NCI-H2029 (cell line): Measurements from ENCODE around the gene ABI3.
"Not testable (repeated sequence)": the region's sequence is repeated elsewhere in the genome, so short reads cannot be mapped to it uniquely, and the experiment has no call there.

ENCODE experiments used
- DNase-seq: peaks from one replicate; lab custom pipeline; 2025; lab: John Stamatoyannopoulos, UW

ABI3 gene, protein sequence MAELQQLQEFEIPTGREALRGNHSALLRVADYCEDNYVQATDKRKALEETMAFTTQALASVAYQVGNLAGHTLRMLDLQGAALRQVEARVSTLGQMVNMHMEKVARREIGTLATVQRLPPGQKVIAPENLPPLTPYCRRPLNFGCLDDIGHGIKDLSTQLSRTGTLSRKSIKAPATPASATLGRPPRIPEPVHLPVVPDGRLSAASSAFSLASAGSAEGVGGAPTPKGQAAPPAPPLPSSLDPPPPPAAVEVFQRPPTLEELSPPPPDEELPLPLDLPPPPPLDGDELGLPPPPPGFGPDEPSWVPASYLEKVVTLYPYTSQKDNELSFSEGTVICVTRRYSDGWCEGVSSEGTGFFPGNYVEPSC

DNA sequence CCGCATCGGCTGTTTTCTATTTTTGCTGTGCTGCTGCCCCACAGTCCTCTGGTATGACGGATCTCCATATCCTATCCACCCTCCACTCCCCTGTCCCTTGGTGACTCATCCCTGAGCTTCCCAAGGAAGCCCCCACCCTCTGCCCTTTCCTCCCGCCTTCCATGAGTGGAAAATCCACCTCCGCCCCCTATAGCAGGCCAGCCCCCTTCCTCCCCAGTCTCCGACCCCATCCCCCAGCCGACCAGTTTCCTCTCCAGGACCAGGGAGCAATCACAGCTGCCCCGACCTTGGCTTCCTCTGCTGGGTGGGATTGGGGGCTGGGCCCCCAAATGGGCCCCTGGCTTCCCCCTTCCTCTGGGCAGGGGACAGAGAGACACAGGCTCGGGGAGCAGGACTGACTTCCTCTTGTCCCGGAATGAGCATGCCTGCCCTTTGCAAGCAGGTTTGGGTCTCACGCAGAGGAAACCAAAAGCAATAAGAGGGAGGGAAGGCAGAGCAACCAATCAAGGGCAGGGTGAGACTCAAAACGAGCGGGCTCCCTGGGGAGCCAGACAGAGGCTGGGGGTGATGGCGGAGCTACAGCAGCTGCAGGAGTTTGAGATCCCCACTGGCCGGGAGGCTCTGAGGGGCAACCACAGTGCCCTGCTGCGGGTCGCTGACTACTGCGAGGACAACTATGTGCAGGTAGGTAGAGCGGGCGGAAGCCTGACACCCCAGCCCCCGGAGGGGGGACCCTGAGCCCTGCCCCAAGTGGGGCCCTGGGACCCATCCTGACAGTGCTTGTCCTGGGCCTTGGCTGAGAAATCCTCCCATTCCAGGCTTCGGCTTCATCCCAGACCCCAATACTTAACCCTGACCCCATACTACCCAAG is at the start of gene ABI3, which contains the start of gene GNGT2:
Gene ABI3 (plus strand): TSS at position 550 of the 872 bp plus-strand sequence. CDS start 18 bp downstream, at position 568.
Gene GNGT2 (minus strand): TSS at position 417 of the 872 bp plus-strand sequence. CDS start 3,152 bp downstream, outside the sequence.
- no peak for DNase-seq

DNA sequence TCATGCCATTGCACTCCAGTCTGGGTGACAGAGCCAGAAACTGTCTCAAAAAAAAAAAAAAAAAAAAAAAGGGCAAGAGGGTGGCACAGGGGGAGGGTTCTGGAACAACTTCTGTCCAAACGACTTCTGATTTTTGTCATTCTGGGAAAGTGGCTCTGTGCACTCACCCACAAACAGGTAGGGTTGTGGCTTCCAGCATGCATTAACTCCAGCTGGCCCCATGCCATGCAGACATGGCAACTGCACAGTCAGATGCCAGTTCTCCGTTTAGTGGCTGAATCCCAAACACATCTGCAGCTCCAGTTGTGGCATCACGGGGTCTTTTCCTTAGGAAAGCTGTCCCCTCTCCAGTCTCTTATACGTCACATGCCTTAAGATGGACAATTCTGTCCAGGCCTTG is 47.6 kb upstream of the ABI3 start:
- DNase-seq = no peak

DNA sequence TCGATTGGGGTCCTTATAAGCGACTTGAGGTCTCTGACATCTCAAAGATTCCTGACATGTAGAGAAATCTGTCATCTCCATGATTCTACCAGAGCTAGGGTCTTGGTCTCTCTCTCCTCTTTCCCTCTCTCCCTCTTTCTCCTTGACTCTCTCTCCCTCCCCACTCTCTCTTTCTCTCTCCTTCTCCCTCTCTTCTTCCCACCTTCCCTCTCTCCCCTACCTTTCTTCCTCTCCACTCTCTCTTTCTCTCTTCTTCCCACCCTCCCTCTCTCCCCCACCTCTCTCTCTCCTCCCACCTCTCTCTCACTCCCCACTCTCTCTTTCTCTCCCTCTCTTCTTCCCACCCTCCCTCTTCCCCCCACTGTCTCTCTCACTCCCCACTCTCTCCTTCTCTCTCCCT is 45.4 kb upstream of the ABI3 start:
- no peak for DNase-seq

DNA sequence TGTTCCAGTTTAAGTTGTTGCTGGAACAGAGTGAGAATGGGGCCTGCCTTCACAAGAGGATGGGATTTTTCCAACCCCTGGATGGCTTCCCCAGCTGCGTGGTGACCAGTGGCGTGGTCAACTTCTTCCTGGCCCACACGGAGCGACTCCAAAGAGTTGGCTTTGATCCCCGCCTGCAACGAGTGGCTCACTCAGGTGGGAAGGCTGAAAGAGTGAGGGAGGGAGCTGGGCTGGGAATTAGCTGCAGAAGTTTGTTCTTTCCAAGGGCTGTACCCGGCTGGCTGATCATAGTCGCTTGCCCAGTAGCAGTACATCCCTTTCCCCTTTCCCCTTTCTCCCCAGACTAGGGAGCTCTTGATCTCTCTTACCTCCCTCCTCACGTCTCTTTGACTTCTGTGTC is 41.8 kb upstream of the ABI3 start:
- no peak for DNase-seq

DNA sequence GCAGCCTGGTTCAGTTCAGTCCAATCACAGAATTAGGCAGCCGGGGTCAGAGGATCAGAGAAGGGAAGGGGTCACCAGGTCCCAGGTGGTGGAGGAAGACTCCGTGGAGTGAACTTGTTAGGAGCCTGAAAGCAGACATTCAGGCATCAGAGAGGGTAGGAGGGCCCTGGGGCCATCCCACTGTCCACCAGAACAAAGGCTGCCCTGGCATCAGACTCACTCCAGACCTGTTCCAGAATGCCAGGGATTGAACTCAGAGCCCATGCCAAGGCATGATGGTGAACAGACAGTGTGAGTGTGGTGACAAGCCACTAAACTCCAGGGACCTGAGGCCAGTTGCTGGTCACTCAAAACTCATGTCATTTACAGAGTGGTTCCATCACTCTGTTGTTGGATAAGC is 40.3 kb upstream of the ABI3 start:
- no peak for DNase-seq

DNA sequence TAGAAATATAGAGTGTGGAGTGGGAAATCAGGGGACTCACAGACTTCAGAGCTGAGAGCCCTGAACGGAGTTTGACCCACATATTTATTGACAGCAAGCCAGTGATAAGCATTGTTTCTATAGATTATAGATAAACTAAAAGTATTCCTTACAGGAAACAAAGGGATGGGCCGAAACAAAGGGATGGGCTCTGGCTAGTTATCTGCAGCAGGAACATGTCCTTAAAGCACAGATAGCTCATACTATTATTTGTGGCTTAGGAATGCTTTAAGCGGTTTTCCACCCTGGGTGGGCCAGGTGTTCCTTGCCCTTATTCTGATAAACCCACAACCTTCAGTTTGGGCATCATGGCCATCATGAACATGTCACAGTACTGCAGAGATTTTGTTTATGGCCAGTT is 39.8 kb upstream of the ABI3 start:
- not testable (repeated sequence) for DNase-seq

DNA sequence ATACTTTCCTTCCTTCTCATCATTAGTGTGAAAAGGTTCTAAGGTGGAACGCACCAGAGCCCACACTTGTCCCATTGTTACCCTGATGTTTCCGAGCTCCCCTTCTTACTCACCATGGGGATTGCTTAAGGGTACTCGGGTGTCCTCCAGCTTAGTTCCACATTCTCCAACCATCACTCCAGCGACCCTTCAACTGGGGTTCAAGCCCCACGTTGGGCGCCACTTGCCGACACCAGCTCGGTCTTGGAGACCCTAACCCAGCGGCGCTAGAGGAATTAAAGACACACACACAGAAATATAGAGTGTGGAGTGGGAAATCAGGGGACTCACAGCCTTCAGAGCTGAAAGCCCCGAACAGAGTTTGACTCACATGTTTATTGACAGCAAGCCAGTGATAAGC is 34.5 kb upstream of the ABI3 start:
- DNase-seq = not testable (repeated sequence)

DNA sequence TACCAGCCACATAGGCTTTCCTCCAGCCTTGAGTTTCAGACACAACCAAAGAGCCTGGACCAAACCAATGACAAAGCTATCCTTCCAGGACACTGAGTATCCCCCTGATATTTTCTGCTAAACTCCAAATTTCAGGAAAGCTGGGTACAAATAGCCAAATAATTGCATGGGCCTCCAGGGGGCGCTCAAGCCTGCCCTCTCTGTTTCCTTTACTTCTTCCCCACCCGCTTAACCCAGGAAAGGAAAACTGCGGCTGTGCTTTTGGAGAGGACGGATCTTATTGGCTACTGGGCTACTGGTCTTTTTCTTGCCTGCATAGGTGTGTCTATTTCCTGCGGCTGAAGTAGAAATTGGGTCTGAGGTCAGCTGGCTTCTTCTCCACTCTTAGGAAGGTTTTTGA is 30.2 kb upstream of the ABI3 start:
- no peak for DNase-seq

DNA sequence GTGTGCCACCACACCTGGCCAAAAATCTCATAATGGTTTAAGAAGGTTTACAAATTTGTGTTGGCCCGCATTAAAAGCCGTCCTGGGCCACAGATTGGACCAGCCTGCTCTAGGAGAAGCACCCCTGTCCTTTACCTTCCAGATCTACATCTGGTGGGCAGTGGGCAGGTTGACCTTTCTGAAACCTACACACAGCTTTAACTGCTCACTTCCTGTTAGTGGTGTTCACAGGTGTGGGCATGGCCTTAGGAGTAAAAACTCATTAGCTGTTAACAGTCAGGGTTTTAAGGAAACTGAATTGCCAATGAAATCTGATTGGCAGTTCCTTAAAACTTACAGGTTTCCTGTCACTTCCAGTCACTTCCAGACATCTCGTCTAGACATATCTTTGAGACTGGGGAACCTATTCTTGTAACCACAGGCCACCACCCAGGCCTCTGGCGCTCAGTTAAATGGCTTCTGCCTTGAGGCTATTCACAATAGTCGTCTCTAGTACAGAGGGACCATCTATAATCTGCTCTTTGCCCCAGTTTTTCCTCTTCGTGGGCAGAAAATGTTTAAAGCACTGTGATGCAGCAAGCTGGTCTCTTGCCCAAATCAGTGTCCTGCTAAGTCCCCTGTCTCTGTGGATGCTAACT is 29.4 kb upstream of the ABI3 start:
- no peak for DNase-seq

DNA sequence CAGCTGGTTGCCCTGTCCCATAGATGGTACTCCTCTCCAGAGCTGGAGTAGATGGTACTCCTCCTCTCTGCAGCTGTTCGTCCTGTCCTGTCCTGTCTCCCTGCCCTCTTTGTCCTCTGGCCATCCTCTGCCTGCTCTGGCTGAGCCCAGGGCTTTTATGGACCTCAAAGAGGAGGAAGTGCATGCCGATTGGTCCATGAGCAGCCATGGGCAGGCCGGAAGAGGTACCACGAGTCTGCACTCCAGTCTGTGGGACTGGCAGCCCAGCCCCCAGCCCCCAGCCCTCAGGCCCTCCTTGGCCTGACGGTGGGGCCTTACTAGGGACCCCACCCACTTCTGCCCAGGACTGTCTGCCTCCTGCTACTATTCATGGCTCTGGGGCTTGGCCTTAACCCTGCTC is 27.2 kb upstream of the ABI3 start:
- no peak for DNase-seq

DNA sequence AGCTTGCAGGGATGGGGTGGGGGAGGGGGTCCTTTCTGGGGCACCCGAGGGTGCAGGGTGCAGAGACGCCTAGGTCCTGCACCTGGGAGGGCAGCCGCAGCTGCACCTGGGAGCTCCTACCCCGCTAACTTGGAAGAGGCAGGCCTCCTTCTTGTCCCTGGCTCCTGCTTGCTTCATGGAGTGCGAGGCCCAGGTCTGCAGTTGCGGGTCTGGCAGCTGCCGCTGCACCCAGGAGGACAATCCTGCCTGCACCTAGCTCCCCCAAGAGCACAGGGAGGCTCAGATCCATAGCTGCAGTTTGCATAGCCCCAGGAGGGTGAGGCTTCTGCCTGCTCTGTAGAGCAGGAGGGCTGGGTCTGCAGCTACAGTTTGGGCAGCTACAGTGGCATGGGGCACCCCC is 26.7 kb upstream of the ABI3 start:
- no peak for DNase-seq

DNA sequence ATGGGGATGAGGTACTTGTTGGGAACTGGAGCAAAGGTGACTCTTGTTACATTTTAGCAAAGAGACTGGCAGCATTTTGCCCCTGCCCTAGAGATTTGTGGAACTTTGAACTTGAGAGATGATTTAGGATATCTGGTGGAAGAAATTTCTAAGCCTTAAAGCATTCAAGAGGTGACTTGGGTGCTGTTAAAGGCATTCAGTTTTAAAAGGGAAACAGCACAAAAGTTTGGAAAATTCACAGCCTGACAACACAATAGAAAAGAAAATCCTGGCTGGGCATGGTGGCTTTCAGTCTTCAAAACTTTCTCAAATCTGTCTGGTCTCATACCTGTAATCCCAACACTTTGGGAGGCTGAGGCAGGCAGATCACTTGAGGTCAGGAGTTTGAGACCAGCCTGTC is 26.0 kb upstream of the ABI3 start:
- not testable (repeated sequence) for DNase-seq

DNA sequence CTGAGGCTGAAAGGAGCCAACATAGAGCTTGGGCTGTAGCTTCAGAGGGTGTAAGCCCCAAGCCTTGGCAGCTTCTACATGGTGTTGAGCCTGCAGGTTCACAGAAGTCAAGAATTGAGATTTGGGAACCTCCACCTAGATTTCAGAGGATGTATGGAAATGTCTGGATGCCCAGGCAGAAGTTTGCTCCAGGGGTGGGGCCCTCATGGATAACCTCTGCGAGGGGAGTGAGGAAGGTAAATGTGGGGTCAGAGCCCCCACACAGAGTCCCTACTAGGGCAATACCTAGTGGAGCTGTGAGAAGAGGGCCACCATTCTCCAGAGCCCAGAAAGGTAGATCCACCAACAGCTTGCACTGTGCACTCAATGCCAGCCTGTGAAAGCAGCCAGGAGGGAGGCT is 25.1 kb upstream of the ABI3 start:
- not testable (repeated sequence) for DNase-seq

DNA sequence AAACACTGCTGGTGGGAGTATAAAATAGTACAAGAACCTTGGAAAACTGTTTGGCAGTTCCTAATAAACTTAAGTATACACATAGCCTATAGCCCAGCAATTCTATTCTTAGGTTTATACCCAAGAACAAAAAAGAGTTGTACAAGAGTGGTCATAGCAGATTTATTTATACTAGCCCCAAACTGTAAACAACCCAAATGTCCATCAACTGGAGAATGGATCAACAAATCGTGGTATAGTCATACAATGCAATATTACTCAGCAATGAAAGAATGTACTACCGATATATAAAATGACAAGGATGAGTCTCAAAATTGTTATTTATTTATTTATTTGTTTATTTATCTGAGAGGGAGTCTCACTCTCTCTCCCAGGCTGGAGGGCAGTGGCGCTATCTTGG is 23.2 kb upstream of the ABI3 start:
- no peak for DNase-seq

DNA sequence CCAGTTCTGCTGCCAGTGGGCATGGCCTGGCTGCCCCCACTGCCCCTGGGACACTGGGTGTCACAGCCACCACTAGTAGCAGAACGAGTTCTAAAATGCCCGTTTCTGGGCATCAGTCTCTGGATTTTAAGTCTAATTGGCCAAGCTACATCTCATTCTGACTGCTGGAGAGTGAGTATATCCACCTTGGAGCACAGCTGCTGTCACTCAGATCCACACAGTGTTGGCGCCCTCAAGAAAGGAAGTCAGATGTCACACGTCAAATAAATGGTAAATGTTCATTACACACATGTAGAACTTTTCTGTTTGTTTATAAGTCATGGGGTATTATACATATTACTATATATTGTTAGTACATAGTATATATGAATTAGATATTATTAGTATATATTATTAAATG is 19.6 kb upstream of the ABI3 start:
- DNase-seq = no peak

DNA sequence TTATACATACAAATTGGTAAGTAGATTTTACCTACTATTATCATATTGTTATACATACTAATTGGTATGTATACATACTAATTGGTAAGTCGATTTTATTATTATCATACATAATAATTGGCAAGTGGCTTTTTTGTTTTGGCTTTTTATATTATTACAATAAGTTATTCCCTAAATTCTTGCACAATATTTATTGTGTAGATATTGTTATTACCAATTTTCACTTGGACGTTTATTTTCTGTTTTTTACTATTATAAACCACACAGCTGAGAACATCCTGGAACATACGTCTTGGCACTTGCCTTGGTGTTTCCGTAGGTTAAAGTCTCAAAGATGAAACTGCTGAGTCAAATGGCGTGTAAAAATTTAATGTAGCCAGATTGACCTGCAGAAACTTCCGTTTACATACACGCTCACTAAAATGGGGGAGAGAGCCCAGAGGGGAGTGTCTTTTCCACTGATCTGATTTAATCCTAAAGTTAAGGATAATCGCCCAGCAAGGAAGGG is 19.0 kb upstream of the ABI3 start:
- no peak for DNase-seq

DNA sequence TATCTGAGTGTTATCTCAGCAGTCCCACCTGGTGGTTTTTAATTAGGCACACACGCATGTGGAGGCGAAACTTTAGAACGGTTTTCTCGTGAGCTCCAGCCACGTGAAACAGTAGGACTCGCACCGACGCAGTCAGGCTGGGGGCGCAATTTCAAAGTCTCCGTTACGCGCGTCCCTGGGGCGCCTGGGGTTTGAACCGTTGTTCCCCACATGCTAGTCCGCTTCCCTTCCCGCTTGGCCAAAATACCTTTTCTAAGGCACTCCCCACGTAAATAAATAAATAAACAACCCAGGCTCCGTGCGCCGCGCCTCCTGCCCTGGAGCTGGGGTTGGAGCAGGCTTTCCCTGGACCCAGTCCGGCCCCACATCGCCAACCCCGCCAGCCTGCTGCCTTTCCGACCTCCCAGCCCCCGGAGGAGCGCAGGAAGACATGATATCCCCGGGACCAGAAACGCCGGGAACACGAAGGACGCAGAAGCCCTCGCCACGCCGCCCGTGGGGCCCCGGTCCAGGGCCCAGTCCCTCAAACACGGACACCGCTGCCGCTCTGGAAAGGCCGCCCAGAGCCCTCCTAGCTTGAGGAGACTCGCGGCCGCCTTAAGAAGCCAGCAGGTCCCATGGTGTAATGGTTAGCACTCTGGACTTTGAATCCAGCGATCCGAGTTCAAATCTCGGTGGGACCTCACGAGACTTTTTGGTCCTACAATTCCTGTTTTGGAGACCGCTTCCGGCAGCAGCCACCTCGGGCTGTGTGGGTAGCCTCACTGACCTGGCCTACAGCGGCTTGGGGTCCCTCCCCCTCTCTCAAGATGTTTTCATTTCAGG is 18.4 kb upstream of the ABI3 start:
- DNase-seq = peak; percentile 91

DNA sequence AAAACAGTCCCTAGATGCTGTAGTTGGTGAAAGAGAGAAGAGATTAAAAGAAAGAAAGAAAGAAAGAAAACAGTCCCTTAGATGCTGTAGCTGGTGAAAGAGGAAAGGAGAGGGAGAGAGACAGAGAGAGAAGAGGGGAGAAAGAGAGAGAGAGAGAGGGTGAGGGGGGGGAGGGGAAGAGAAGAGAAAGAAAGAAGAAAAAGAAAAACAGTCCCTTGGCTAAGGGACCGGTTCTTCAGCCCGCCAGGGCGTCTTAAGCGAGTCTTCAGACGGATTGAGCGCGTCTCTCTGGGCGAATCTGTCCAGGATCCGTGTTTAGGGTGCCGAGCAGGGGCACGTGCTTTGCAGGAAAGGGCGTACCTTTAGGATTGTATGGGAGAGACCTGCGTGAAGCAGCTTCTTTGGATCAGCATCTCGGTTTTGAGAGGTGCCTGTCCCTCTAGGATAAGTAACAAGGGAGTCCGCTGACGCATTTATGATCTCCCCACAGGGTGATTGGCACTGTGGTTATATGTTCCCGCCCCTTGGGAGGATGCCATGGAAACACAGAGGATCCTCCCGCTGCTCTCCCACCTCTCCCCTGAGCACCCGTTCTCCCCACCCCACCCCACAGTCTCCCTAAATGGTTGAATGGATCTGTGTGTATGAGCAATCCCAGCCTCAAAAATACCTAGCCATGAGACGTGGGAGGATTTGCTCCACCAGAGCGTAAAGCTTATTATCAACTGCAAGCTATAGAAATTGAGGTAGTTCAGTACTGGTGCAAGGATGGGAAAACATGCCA is 16.8 kb upstream of the ABI3 start:
- no peak for DNase-seq

DNA sequence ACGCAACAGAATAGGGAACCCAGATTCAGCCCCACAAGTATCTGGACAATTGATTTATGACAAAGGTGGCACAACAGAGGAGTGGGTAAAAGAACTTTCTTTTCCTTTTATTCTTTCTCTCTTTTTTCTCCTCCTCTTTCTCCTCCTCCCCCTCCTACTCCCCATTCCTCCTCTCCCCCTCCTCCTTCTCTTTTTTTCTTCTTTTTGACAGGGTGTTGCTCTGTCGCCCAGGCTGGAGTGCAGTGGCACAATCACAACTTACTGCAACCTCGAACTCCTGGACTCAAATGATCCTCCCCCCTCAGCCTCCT is 16.3 kb upstream of the ABI3 start:
- DNase-seq = no peak

DNA sequence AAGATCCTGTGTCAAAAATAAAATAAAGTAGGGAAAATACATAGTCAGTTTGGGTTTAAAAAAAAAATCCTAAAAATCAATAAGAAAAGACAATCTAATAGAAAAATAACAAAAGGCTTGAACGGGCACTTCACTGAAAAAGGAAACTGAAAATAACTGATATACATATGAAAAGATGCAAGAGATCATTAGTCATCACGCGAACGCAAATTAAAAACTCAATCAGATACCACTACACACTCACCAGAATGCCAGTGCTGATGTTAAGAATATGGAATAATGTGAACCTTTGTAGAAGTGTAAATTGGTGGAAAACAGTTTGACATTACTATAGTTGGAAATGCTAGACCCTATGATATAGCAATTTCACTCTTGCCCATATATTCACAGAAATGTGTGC is 14.8 kb upstream of the ABI3 start:
- DNase-seq = no peak

DNA sequence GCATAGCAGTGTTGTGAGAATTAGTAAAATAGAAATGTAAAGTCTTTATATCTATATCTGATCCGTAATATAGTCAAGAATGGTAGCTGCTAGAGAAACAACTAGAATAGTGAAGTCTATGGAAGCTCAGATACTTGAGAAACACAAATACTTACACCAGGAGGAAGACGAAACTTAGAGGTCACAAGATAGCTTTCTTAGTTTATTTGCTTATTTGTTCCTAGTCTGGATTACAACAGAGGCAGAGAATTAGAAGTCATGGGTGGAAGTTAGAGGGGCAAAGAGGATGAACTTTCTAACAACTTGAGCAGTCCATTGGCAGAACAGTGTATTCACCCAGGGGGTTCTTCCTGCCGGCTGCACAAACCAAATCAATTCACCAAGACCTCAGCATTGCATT is 14.0 kb upstream of the ABI3 start:
- DNase-seq = no peak
